NCI-H2227 (cell line): ENCODE results near the gene TNFRSF12A.

Source experiments
- DNase-seq: peaks from one replicate; lab custom pipeline; 2025; ENCODE audit not compliant: unreplicated experiment; lab: John Stamatoyannopoulos, UW

Gene TNFRSF12A

GRCh38 chr16:2985893-2986355, 34.2 kb upstream of the TNFRSF12A start:
- no peak for DNase-seq

GRCh38 chr16:2986623-2987188, 33.5 kb upstream of the TNFRSF12A start:
- no peak for DNase-seq

- no peak for DNase-seq
Measured at GRCh38 chr16:2987286-2987685, 32.9 kb upstream of the TNFRSF12A start.

- no peak for DNase-seq
Measured at GRCh38 chr16:2987833-2988232, 32.3 kb upstream of the TNFRSF12A start.

- DNase-seq: no peak
Measured at GRCh38 chr16:2988590-2989099, 31.5 kb upstream of the TNFRSF12A start.

- no peak for DNase-seq
Measured at GRCh38 chr16:2990891-2991290, 29.3 kb upstream of the TNFRSF12A start.

GRCh38 chr16:2991566-2992261, 28.5 kb upstream of the TNFRSF12A start:
- DNase-seq: no peak

- DNase-seq: no peak
Measured at GRCh38 chr16:2992383-2993081, 27.6 kb upstream of the TNFRSF12A start.

- DNase-seq: no peak
Measured at GRCh38 chr16:2996298-2996697, 23.9 kb upstream of the TNFRSF12A start.

GRCh38 chr16:2999929-3000328, 20.2 kb upstream of the TNFRSF12A start:
- no peak for DNase-seq

- DNase-seq: no peak
Measured at GRCh38 chr16:3000540-3000939, 19.6 kb upstream of the TNFRSF12A start.

- no peak for DNase-seq
Measured at GRCh38 chr16:3001316-3001715, 18.9 kb upstream of the TNFRSF12A start.

GRCh38 chr16:3003582-3004270, 16.4 kb upstream of the TNFRSF12A start:
- DNase-seq: peak; percentile 99

GRCh38 chr16:3004319-3004718, 15.8 kb upstream of the TNFRSF12A start:
- peak; percentile 41 for DNase-seq

- DNase-seq: peak; percentile 22
Measured at GRCh38 chr16:3004781-3005284, 15.3 kb upstream of the TNFRSF12A start.

GRCh38 chr16:3007059-3007956, 12.9 kb upstream of the TNFRSF12A start:
- no peak for DNase-seq

GRCh38 chr16:3007957-3008689, 12.0 kb upstream of the TNFRSF12A start:
- no peak for DNase-seq

GRCh38 chr16:3008690-3009037, 11.5 kb upstream of the TNFRSF12A start:
- DNase-seq: no peak

GRCh38 chr16:3009568-3010390, 10.4 kb upstream of the TNFRSF12A start:
- no peak for DNase-seq
